SU-DHL-6 (cell line): ENCODE measurements around the gene FBN2.

ENCODE experiments used
- H2AFZ ChIP-seq: fragments of 200-600 bp; sonication (generic); 2 replicates; pipeline ENCODE4 v1.6.1; 2014; ENCODE audit warnings: low read depth, mild to moderate bottlenecking, moderate library complexity, mixed read lengths, antibody characterized with exemption, low read length; ENCODE audit not compliant: severe bottlenecking
- H3F3A ChIP-seq: fragments of 200-600 bp; shearing (Covaris generic); 2 replicates; pipeline ENCODE4 v1.6.0; 2016; ENCODE audit warnings: antibody characterized with exemption, mild to moderate bottlenecking; ENCODE audit not compliant: insufficient read depth
- H3K27ac ChIP-seq: fragments of 200-600 bp; sonication (generic); 2 replicates; pipeline ENCODE4 v1.5.1; 2016; ENCODE audit warnings: low read depth, mild to moderate bottlenecking, low read length, moderate library complexity, mixed read lengths
- H3K27me3 ChIP-seq: fragments of 200-600 bp; sonication (generic), shearing (Covaris generic); 2 replicates; pipeline ENCODE4 v1.6.0; 2014; ENCODE audit warnings: mild to moderate bottlenecking, low read length
- H3K36me3 ChIP-seq: fragments of 200-600 bp; sonication (generic); 2 replicates; pipeline ENCODE4 v1.6.1; 2014; ENCODE audit warnings: mild to moderate bottlenecking, low read length, mixed read lengths
- H3K4me2 ChIP-seq: fragments of 300-600, 200-600 bp; shearing (Covaris generic), sonication (generic); 2 replicates; pipeline ENCODE4 v1.6.0; 2014; ENCODE audit warnings: low read length, low read depth, mild to moderate bottlenecking; ENCODE audit not compliant: poor library complexity, severe bottlenecking
- H3K4me3 ChIP-seq: fragments of 200-600 bp; sonication (generic); 2 replicates; pipeline ENCODE4 v1.5.1; 2014; ENCODE audit warnings: antibody characterized with exemption, low read length, mild to moderate bottlenecking, mixed read lengths; ENCODE audit not compliant: insufficient read depth, poor library complexity, severe bottlenecking
- H3K79me2 ChIP-seq: fragments of 200-600 bp; sonication (generic); 2 replicates; pipeline ENCODE4 v1.6.1; 2014; ENCODE audit warnings: mild to moderate bottlenecking, low read length, moderate library complexity; ENCODE audit not compliant: insufficient read depth
- H3K9ac ChIP-seq: fragments of 200-600 bp; sonication (generic); 2 replicates; pipeline ENCODE4 v1.7.0; 2014; ENCODE audit warnings: mild to moderate bottlenecking, low read length
- H3K9me2 ChIP-seq: fragments of 200-600 bp; sonication (generic); replicated peaks from 2 replicates; pipeline ENCODE4 v1.6.1; 2014; ENCODE audit warnings: low read length; ENCODE audit not compliant: insufficient read depth
- H3K9me3 ChIP-seq: fragments of 200-600 bp; sonication (generic); 2 replicates; pipeline ENCODE4 v1.6.1; 2014; ENCODE audit warnings: low read length, mixed read lengths; ENCODE audit not compliant: insufficient read depth
- H4K20me1 ChIP-seq: fragments of 200-600 bp; sonication (generic); 2 replicates; pipeline ENCODE4 v1.6.1; 2014; ENCODE audit warnings: low read depth, mild to moderate bottlenecking, antibody characterized with exemption, low read length, moderate library complexity, mixed read lengths
- EZH2phosphoT487 ChIP-seq: fragments of 200-600 bp; sonication (generic), shearing (Covaris generic); conservative IDR thresholded peaks from 2 replicates; pipeline ENCODE4 v1.6.1; 2018; ENCODE audit warnings: mild to moderate bottlenecking, antibody characterized with exemption, low read length, moderate library complexity, mixed read lengths
- TF ChIP-seq, protein P1 (sequence below): fragments of 200-600 bp; sonication (generic); IDR thresholded peaks from one replicate; pipeline ENCODE4 v1.5.1; 2017; ENCODE audit warnings: antibody characterized with exemption, mild to moderate bottlenecking, low read length, moderate library complexity; ENCODE audit not compliant: insufficient read depth, poor library complexity, severe bottlenecking

Gene FBN2

DNA sequence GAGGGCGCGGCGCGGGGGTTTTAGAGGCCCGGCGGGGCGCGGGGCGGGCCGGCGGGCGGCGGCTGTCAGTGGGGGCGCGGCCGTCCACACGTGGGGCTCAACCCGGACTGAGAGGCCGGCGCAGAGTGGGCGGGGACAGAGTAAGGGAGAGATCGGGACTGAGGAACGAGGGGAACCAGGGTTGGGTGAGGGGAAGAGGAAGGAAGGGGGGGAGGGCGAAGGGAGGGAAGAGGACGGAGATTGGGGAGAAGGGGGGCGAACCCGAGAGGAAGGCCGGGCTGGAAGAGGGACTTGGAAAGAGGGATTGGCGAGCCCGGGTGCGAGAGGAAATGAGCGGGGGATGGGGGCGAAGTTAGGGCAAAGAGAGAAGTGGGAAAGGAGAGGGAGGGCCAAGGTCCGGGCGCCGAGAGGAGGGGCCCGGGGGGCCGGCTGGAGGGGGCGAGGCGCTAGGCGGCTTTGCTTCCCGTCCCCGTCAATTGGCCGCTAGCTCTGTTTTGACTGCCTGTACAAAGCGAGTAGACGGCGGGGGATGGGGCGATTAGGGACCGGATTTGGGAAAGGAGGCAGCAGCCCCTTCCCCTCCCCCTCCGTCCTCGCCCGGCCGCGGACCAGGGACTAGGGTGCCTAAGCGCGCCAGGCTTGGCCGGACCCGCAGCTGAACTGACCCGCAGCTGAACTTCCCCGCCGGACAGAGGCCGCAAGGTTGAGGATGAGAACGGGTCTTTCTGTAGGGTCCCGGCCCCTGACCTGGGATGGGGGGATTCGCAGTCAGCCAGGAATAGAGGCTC, 399 bp upstream of the FBN2 start:
- Histone ChIP-seq H3F3A (no peaks in the 10 kb centered on the region), H4K20me1 (no peaks in the 10 kb centered on the region), H3K9ac (no peak overlapping the region), H3K9me3 (no peaks in the 10 kb centered on the region), H3K36me3 (no peaks in the 10 kb centered on the region), H3K27ac (no peak overlapping the region), H3K4me3 (no peak overlapping the region), H3K27me3 (no peaks in the 10 kb centered on the region), H3K79me2 (no peaks in the 10 kb centered on the region), H3K9me2 (no peaks in the 10 kb centered on the region), H3K4me2 (no peak overlapping the region), H2AFZ (no peak overlapping the region)
- TF ChIP-seq, protein P1, sequence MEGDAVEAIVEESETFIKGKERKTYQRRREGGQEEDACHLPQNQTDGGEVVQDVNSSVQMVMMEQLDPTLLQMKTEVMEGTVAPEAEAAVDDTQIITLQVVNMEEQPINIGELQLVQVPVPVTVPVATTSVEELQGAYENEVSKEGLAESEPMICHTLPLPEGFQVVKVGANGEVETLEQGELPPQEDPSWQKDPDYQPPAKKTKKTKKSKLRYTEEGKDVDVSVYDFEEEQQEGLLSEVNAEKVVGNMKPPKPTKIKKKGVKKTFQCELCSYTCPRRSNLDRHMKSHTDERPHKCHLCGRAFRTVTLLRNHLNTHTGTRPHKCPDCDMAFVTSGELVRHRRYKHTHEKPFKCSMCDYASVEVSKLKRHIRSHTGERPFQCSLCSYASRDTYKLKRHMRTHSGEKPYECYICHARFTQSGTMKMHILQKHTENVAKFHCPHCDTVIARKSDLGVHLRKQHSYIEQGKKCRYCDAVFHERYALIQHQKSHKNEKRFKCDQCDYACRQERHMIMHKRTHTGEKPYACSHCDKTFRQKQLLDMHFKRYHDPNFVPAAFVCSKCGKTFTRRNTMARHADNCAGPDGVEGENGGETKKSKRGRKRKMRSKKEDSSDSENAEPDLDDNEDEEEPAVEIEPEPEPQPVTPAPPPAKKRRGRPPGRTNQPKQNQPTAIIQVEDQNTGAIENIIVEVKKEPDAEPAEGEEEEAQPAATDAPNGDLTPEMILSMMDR, result no peak
- no peak for TF ChIP-seq EZH2phosphoT487

DNA sequence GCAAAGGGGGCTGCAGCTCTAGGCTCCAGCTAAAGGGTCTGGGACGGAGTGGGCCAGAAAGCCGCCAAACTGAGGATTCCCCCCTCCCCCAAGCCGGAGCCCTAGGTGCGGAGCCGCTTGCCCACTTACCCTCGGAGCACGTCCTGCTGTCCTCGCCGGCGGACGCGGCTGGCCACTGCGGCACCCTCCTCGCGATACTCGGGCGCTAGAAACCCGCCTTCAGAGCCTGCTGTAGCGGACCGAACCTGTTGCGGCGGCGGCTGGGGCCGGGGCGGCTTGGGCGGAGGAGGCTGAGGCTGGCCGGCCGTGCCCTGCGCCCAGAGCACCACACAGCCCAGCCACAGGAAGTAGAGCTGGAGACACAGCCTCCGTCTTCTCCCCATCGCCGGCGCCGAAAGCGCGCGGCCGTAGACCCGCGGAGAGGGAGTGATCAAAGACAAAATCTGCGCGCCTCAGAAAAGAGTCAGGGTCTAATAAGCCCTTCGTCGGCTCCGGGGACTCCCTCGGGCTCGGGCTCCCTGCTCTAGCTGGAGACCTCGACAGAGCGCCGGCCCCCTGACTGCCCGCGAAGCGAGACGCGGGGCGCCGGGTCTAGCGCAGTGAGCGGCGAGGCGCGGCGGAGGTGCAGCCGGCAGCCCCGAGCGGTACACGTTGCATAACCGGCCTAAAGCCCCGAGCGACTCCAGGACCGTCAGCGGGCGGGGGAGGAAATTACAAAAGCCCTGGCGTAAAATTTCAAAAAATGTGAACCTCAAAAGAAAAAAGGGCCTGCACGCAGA, 635 bp downstream of the FBN2 start:
- Histone ChIP-seq H3K4me3 (no peak overlapping the region), H3F3A (no peaks in the 10 kb centered on the region), H2AFZ (no peak overlapping the region), H3K79me2 (no peaks in the 10 kb centered on the region), H3K9ac (no peak overlapping the region), H3K27ac (no peak overlapping the region), H3K4me2 (no peak overlapping the region), H4K20me1 (no peaks in the 10 kb centered on the region), H3K36me3 (no peaks in the 10 kb centered on the region), H3K9me2 (no peaks in the 10 kb centered on the region), H3K27me3 (no peaks in the 10 kb centered on the region), H3K9me3 (no peaks in the 10 kb centered on the region)
- TF ChIP-seq, protein P1, result no peak

DNA sequence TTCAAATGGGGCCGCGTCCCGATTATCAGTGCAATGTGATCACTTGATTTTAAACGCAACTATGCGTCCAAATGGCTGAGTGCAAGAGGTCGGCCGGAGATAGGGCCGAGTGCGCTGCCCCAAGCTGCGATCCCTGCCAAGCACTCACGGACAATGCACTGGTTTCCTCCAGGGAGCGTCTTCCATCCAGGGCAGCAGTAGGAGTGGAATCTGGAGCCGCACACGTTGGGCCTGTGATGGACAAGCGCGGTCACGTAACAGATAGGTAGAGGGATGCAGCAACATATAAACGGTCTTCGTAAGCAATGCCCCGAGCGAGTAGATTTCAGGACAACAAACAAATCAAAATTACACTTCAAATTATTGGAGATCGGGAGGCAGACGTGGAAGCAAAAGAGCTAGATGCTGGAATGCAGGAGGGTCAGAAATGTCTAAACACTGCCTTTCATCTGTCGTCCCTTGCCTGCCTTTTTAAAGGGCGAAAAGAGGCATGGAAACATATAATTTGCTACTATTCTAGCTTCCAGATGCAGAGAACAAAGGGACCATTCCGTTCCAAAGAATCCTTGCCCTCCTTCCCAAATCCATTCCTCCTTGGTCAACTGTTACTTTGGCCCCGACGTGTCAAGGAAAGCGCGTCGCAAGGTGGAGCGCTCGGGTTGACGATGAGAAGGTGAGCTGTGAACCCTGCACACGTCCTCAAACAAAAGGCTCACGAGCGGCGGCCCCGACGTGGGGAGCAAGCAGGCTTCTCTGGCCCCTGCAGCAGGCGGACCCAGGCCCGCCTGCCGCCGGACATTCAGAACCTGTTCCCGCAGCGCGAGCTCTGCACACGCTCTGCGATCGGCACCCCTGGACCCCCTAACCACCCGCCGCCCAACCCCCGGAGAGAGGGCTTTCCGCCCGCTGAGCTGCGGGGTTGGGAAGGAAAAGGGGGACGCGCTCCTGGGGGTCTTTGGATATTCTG, 1.5 kb downstream of the FBN2 start:
- no peak overlapping the region for H3K9ac ChIP-seq
- H3K9me2 ChIP-seq, result no peaks in the 10 kb centered on the region
- H3K9me3 ChIP-seq, result no peaks in the 10 kb centered on the region
- no peak overlapping the region for H3K4me2 ChIP-seq
- no peaks in the 10 kb centered on the region for H3K36me3 ChIP-seq
- H3K4me3 ChIP-seq, result no peak overlapping the region
- no peaks in the 10 kb centered on the region for H3K79me2 ChIP-seq
- H3K27ac ChIP-seq, result no peak overlapping the region
- no peaks in the 10 kb centered on the region for H3F3A ChIP-seq
- TF ChIP-seq, protein P1, result no peak
- TF ChIP-seq EZH2phosphoT487, result no peak
- H4K20me1 ChIP-seq, result no peaks in the 10 kb centered on the region
- no peaks in the 10 kb centered on the region for H3K27me3 ChIP-seq
- no peak overlapping the region for H2AFZ ChIP-seq
